HL-60 (cell line): Measurements from ENCODE around the gene KHSRP.

Experiments
- CTCF ChIP-seq: IDR thresholded peaks from one replicate; pipeline ENCODE4 v1.5.1; 2011; ENCODE audit warnings: low read length, control low read depth, inconsistent platforms; ENCODE audit not compliant: insufficient read depth
- POLR2AphosphoS5 ChIP-seq: IDR thresholded peaks from 2 replicates; pipeline ENCODE4 v1.6.1; 2012; ENCODE audit warnings: low read depth
- REST ChIP-seq: IDR thresholded peaks from 2 replicates; pipeline ENCODE4 v1.6.1; 2012; ENCODE audit warnings: low read depth; ENCODE audit not compliant: insufficient replicate concordance

GRCh38 chr19:6374161-6374709, 50.4 kb downstream of the KHSRP start:
- TF ChIP-seq POLR2AphosphoS5 (no peak), CTCF (no peak), REST (no peak)
